ENCODE results near the gene ANO6.

DNA sequence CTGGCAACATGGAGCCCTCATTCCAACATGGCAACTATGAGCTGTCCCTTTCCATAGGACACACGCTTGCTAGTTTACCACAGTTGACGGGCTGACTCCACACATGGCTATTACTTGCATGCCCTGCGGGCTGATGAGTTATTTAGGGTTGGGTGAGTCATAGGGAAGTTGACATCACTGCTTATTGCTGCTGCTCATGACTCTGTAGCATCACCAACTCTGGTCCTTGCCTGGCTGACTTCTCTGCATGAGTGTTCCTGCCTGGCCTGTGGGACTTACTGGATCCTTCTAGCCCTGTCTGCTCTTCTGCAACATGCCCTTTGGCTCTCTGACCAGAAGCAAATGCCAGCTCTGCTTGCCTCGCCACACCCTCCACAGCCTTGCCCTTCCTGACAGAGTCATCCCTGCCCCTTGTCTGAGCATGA is 199.5 kb downstream of the ANO6 start:
- TF ChIP-seq ZNF274 (IDR thresholded peaks at IDR 0.05; ENCODE audit: low read depth, low read length) (no peak), YY1 (IDR thresholded peaks at IDR 0.05; ENCODE audit: insufficient read depth, insufficient read length) (no peak), SUZ12 (IDR thresholded peaks at IDR 0.05; ENCODE audit: extremely low read depth, insufficient read depth, insufficient read length) (no peak)
